ENCODE measurements around the gene NT5M. TPM values are rescaled to one million over a fixed set of nuclear protein-coding genes. Genes with fewer than 3 reads are reported as not detected.

NT5M gene
- total and polyA plus RNA-seq, 9 of the 15 experiments (the other 6 are each of a cell fraction or from before 2014, with no cell fraction given) = 0.24 to 10.1 (median 3.4) TPM

- TF ChIP-seq MLX (CRISPR knock-in tag; conservative IDR thresholded peaks at IDR 0.05) (no peak), NCOA2 (IDR thresholded peaks at IDR 0.05; ENCODE audit: partially characterized antibody in 2 of 2) (no peak), HDAC2 (IDR thresholded peaks at IDR 0.05) (no peak), NFE2 (IDR thresholded peaks at IDR 0.05; ENCODE audit: low read depth) (peak; percentile 24; the same call in 1 of the 2 replicates), BACH1 (tag; IDR thresholded peaks at IDR 0.05) (no peak), WHSC1 (IDR thresholded peaks at IDR 0.05; ENCODE audit: low read length) (no peak), JUNB (CRISPR knock-in tag; conservative IDR thresholded peaks at IDR 0.05) (no peak), ARID1B (IDR thresholded peaks at IDR 0.05) (peak; percentile 58), HMBOX1 (IDR thresholded peaks at IDR 0.05) (no peak; the same call in 1 of the 2 replicates), TOE1 (IDR thresholded peaks at IDR 0.05; ENCODE audit: borderline replicate concordance) (peak; percentile 81; the same call in 1 of the 2 replicates), TOE1 (CRISPR knock-in tag; IDR thresholded peaks at IDR 0.05; ENCODE audit: borderline replicate concordance, low read depth) (no peak), REST (IDR thresholded peaks at IDR 0.05; ENCODE audit: borderline replicate concordance) (peak; percentile 14), REST (CRISPR knock-in tag; IDR thresholded peaks at IDR 0.05; ENCODE audit: low read depth) (no peak), ZEB2 (IDR thresholded peaks at IDR 0.05) (no peak), KDM4B (IDR thresholded peaks at IDR 0.05; ENCODE audit: borderline replicate concordance in 2 of 2, low read depth in 1 of 2) (0 out of 4 replicates have a peak, but pooled peaks of 1 of the 2 experiments have one; percentile 44), CREM (IDR thresholded peaks at IDR 0.05; ENCODE audit: low read depth) (peak; percentile 33; the same call in 1 of the 2 replicates), OTX1 (CRISPR knock-in tag; IDR thresholded peaks at IDR 0.05) (no peak)
These were observed 49.0 kb downstream of the NT5M start (continued) for GRCh38 chr17:17351901-17352781.

All from K562 (cell line).